ENCODE measurements around the gene FGD5. TPM values are rescaled to one million over a fixed set of nuclear protein-coding genes. Genes with fewer than 3 reads are reported as not detected.

The FGD5 gene
- total RNA-seq, 4 donors from 2014 or later = 3.8 to 10.2 (median 7.6) TPM

DNA sequence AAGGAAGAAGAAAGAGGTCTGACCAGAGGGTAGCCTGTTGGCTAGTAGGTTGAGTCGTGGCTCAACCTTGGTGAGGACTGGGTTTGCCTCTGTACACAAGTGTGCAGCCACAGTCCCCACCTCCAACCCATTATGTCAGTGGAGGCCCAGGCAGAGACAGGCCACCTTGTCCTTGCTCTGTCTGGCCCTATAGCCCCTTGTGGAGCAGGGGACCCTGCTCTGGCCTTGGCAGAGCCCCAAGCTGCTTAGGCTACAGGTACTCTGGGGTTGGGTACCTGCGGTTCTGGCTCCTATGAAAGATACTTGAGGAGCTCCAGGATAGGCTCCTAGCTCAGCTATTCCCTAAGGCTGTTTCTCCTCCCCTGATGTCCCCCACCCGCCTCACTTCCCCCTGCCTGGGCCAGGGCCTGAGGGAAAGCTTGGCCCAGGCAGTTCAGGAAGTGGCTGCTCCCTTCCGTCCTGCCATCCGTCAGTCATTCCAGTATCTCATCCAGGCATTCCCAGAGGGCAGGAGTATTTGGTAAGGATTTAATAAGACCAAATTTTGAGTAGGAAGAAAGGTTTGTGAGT, 44.0 kb downstream of the FGD5 start:
- DNase-seq (ENCODE audit: low spot score in 2 of 2) = no peak
- intact Hi-C loops (cut with DNase I; ENCODE audit: low total_unique reads) = no loop called here
- TF ChIP-seq, protein P1, sequence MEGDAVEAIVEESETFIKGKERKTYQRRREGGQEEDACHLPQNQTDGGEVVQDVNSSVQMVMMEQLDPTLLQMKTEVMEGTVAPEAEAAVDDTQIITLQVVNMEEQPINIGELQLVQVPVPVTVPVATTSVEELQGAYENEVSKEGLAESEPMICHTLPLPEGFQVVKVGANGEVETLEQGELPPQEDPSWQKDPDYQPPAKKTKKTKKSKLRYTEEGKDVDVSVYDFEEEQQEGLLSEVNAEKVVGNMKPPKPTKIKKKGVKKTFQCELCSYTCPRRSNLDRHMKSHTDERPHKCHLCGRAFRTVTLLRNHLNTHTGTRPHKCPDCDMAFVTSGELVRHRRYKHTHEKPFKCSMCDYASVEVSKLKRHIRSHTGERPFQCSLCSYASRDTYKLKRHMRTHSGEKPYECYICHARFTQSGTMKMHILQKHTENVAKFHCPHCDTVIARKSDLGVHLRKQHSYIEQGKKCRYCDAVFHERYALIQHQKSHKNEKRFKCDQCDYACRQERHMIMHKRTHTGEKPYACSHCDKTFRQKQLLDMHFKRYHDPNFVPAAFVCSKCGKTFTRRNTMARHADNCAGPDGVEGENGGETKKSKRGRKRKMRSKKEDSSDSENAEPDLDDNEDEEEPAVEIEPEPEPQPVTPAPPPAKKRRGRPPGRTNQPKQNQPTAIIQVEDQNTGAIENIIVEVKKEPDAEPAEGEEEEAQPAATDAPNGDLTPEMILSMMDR (IDR thresholded peaks at IDR 0.05) = no peak
- no peak overlapping the region for H3K4me3 ChIP-seq (ENCODE audit: low read depth, poor library complexity, severe bottlenecking)
- 61 to 63% methylated on average over 5 of the region's 5 CpGs for WGBS, 2 donors

DNA sequence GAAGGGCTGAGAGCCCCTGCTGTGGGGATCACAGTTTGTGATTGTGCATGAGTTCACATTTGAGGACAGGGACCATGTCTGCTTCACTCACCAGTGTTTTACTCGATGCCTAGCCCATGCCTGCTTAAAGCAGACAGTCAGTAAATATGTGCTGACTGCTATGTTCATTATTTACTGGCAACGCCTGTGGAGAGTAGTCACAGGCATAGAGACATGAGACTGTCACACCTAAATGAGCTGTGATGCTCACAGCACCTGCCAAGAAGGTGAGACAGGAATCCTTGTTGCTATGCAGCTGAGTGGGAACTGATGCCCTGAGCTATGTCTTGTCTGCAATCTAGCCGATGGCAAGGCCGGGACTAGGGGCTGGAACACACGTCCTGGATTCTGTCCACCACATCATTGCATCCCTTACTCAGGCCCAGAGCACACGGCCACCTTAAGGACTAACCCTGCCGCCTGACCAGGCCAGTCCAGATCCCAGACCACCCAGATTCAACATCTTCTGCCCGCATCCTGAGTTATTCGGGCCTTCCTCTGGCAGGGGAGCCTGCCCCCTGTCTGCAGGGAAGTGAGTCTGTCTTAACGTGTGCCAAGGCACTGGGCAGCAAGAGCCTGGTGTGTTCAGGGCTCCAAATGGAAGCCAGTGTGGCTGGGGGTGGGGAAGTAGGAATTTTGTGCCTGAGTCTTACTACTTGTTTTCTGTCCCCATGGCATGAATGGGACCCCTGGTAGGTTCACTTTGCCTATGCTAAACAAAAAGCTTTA, 44.8 kb downstream of the FGD5 start:
- intact Hi-C loops (cut with DNase I; ENCODE audit: low total_unique reads) = no loop called here
- no peak for DNase-seq (ENCODE audit: low spot score in 2 of 2)
- 67 to 68% methylated on average over 10 of the region's 10 CpGs for WGBS, 2 donors
- no peak overlapping the region for H3K4me3 ChIP-seq (ENCODE audit: low read depth, poor library complexity, severe bottlenecking)
- TF ChIP-seq, protein P1 (IDR thresholded peaks at IDR 0.05) = no peak
- no peak for TF ChIP-seq POLR2A (IDR thresholded peaks at IDR 0.05)

DNA sequence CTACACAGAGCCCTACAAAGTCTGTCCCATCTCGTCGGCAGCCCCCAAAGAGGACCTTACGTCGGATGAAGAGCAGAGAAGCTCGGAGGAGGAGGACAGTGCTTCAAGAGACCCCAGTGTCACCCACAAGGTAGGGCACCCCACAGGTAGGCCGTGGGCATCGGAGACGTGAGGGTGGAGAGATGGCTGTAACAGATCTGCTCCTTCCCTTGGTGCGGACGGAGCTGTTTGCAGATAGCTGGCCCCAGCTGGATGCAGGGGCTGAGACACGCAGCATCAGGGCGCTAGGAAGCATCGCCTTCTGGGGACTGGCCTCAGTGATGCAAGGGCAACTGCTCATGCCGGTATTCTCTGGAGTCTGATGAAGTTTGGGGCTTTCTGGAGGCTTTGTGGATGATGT, 45.4 kb downstream of the FGD5 start:
- TF ChIP-seq POLR2A (IDR thresholded peaks at IDR 0.05) = no peak
- TF ChIP-seq, protein P1 (IDR thresholded peaks at IDR 0.05) = no peak
- intact Hi-C loops (cut with DNase I; ENCODE audit: low total_unique reads) = no loop called here
- H3K4me3 ChIP-seq (ENCODE audit: low read depth, poor library complexity, severe bottlenecking) = no peak overlapping the region
- WGBS, 2 donors = 92 to 93% methylated on average over 14 of the region's 14 CpGs
- no peak for DNase-seq (ENCODE audit: low spot score in 2 of 2)

DNA sequence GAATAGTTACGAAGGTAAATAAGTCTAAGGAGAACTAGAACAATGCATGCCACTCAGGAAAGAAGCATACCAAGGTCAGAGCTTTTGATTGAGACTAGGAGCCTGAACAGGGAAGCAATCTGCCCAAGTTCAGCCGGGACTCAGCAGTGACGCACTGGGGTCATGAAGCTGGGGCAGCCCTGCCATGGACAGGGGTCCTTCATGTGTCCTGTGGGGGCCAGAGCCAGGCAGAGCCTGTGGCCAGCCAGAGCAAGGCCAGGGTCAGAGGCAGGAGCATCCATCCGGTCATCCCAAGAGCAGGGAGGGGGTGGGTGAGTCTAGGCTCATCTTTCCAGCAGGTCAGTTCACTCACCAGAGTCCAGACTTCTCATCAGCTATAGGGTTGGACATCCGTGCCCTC, 47.9 kb downstream of the FGD5 start:
- TF ChIP-seq, protein P1 (IDR thresholded peaks at IDR 0.05) = no peak
- no peak for TF ChIP-seq POLR2A (IDR thresholded peaks at IDR 0.05)
- 88 to 98% methylated on average over 5 of the region's 5 CpGs for WGBS, 2 donors

DNA sequence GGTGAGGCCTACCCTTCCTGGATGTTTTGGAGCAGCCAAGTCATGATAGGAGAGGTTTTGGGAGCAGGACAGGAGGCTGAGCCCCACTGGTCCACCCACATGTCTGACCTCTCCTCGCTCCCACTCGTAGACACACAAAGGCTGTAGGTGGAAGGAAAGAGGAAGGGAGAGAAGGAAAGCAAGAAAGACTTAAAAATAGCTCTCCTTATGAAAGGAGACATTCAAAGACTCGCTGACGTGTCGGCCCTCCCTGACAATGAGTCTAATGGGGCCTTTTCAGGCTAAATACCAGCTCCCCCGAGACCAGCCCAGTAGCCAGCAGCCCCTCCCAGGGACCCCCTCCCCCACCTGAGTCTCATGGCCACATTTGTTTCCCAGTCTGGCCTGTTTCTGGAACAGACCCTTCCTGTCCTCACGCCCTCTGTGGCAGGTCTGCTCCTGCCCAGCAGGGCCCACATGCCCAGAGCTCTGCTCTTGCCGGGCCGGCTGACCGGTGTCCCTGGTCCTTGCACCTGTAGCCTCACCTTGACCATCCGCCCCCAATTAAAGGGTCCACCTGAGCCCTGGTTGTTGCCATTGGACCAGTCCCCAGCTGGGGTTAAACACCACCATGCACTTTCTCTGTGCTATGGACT, 49.3 kb downstream of the FGD5 start:
- TF ChIP-seq, protein P1 (IDR thresholded peaks at IDR 0.05) = no peak
- TF ChIP-seq POLR2A (IDR thresholded peaks at IDR 0.05) = no peak
- H3K4me3 ChIP-seq (ENCODE audit: low read depth, poor library complexity, severe bottlenecking) = no peak overlapping the region
- DNase-seq (ENCODE audit: low spot score in 2 of 2) = no peak
- intact Hi-C loops (cut with DNase I; ENCODE audit: low total_unique reads) = no loop called here
- WGBS, 2 donors = 89 to 94% methylated on average over 11 of the region's 11 CpGs

More for the DNA sequence above, 47.9 kb downstream of the FGD5 start:
- intact Hi-C loops (cut with DNase I; ENCODE audit: low total_unique reads) = no loop called here
- DNase-seq (ENCODE audit: low spot score in 2 of 2) = no peak
- H3K4me3 ChIP-seq (ENCODE audit: low read depth, poor library complexity, severe bottlenecking) = no peak overlapping the region
